ENCODE measurements around the gene ARID2.

DNA sequence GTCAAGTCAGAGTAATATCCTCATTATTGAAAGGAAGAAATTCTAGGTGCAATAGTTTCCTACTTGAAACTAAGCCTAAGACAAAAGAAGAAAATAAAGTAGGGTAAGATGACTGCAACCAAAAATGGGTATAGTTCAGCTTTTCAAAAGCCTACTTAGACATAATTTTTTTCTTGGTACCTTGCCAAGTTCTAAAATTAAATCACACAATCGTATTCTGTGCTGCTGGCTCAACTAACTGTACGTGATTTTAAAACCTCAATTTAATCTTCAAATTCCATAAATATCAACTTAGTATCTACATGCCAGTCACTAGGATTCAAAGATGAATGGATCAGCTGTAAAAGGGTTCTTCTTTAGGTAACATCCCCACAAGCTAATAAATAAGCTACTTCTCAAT, 204.0 kb downstream of the ARID2 start:
- TF ChIP-seq, protein P1, sequence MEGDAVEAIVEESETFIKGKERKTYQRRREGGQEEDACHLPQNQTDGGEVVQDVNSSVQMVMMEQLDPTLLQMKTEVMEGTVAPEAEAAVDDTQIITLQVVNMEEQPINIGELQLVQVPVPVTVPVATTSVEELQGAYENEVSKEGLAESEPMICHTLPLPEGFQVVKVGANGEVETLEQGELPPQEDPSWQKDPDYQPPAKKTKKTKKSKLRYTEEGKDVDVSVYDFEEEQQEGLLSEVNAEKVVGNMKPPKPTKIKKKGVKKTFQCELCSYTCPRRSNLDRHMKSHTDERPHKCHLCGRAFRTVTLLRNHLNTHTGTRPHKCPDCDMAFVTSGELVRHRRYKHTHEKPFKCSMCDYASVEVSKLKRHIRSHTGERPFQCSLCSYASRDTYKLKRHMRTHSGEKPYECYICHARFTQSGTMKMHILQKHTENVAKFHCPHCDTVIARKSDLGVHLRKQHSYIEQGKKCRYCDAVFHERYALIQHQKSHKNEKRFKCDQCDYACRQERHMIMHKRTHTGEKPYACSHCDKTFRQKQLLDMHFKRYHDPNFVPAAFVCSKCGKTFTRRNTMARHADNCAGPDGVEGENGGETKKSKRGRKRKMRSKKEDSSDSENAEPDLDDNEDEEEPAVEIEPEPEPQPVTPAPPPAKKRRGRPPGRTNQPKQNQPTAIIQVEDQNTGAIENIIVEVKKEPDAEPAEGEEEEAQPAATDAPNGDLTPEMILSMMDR (IDR thresholded peaks at IDR 0.05): no peak
- TF ChIP-seq EP300 (IDR thresholded peaks at IDR 0.05; ENCODE audit: low read depth) (no peak), POLR2AphosphoS5 (IDR thresholded peaks at IDR 0.05) (no peak), POLR2A (IDR thresholded peaks at IDR 0.05) (no peak)

All from transverse colon (tissue), 4 donors.